Stimulated activated CD8-positive, alpha-beta memory T cell treated with anti-CD3 and anti-CD28 coated beads, Interleukin-2, amount 100 ng/mL, for 48 hours (primary cell): ENCODE measurements around the gene NRP1.
A peak's percentile ranks its signal among the peaks of the same experiment; 100 is the strongest.

Source experiments
- DNase-seq, 2 donors: peaks; one replicate each; pipeline ENCODE4 v3.0.0-alpha.2; 2020; ENCODE audit warnings: low read depth in 2 of 2

Gene NRP1

DNA sequence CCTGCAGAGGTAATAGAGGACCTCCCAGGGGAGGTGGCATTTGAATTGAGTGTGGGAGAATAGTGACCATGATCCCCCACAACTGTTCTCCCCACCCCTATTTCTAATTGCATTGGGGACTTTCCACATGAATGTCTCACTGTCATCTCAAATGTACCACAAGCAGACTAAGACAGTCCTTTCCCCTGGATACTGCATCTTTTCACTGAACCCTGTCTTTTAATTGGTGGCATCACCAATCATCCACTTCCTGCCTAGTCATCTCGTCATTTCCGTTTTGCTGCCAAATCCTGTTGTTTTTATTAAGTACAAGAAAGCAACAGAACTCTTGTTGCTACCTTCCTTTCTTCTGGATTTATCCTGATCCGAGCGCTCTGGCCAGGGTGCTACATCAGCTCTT is 120.3 kb downstream of the NRP1 start:
- DNase-seq, result no peak

DNA sequence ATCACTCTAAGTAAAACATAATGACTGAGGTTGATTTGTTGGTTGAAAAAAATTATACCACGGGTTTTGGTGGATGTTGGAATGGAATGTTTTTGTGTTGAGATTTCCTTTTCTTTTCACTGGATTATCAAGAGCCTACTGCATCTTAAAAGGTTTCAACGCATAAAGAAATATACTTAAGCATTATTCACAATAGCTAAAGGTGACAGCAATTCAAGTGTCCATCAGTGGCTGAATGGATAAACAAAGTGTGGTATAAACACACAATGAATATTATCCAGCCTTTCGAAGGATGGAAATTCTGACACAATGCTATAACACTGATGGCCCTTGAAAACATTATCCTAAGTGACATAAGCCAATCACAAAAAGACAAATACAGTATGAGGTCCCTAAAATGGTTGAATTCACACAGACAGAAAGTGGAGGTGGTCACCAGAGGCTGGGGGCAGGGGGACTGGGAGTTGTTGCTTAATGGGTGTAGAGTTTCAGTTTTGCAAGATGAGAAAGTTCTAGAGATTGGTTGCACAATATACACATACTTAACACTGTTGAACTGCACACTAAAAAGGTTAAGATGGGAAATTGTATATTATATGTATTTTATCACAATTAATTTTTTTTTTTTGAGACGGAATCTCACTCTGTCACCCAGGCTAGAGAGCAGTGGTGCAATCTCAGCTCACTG is 122.3 kb downstream of the NRP1 start:
- DNase-seq, result no peak

DNA sequence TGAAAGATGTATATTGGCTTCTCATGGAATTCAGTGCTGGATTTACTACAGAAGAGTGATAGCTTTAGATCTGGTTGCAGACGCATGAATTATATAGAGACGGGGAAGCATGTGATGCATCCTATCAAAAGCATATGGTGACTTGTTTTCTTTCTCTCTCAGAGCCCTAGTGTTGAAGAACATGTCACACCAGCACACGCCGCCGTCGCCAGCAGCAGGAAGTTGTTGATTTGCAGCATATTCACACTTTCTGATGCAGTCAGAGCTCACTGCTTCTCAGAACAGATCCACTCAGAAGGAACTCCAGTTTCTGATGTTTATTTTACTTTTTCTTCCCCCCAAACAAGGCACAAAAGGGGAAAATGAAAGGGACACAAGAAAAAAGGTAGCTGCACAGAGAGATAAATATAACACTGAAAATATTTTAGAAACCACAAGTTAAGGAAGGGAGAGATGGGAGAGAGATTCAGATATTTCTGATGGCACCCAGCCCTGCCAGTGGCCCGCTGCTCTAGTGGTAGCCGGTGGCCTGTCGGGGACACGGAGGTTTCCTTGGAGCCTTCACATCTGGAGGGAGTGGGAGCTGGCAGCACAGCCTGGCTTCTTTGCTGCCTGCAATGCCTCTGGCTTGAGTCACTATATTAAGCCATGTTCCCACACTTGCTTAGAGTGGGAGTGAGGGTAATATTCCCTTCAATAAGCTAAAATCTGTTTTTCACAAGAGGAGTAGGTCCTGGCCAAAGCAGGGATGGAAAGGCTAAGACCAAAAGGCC is 123.2 kb downstream of the NRP1 start:
- DNase-seq, result no peak

DNA sequence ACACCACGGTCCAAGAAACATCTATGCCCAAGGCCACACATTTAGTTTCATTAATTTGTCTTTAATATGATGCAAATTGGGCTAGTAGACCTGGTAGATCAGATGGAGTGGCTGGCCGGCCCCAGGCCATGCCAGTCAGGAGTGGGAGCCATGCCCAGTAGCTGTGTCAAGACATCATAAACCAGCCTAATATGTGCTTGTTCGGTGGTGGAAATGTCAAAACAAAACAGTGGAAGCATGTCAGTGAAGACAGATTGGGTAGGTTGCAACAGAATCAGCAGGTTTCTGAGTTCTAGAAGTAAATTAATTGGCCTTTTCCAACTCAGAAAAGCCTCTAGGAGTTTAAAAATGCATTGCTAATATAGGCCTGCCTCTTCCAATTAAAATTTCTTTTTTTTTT is 124.7 kb downstream of the NRP1 start:
- DNase-seq, result no peak

DNA sequence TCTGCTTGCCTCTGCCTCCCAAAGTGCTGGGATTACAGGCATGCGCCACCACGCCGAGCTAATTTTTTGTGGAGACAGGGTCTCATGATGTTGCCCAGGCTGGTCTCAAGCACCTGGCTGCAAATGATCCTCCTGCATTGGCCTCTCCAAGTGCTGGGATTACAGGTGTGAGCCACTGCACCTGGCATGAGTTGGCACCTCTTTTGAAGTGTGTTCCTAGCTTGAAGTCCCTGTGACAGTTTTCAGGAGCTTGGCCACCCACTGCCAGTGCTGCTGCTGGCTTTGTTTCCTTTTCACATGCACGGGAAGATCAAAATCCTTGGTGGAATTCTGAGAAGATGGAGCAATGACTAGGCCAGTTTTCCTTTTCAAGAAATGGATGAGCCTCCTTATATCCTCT is 126.3 kb downstream of the NRP1 start:
- no peak for DNase-seq

DNA sequence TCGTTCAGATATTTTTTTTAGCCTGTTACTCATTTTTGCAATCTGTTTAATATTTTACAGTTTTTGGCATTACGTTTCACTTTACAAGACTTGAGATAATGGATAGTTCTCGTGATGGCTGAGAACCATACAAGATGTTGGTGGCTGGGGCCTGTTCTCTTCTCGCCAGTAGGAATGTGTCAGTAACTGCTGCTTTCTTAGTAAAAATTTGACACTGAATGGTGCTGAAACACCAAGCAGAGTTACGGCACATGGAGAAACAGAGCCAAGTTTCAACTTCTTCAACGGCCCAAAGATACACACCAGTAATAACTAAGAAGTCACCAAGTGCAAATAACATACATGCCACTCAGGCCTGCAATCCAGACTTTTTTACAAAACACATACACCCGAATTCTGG is 130.4 kb downstream of the NRP1 start:
- DNase-seq, result no peak

DNA sequence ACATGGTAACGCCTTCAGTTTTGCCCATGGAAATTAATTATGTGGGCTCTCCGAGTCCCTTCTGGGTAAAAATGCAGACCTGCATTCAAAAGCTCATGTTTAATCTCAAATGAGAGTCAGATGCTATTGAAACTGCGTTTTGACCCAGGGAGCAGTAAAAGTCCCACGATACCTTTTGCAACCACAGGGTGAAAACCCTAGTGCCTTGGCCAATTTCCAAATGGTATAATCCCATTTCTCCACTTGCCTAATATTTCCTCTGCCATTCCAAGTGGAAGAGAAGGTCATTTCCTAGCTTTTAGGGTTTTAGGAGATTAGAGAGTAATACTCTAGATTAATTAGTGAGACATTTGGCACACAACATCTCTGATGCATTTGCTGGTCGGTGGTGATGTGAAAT is 132.5 kb downstream of the NRP1 start:
- no peak for DNase-seq

DNA sequence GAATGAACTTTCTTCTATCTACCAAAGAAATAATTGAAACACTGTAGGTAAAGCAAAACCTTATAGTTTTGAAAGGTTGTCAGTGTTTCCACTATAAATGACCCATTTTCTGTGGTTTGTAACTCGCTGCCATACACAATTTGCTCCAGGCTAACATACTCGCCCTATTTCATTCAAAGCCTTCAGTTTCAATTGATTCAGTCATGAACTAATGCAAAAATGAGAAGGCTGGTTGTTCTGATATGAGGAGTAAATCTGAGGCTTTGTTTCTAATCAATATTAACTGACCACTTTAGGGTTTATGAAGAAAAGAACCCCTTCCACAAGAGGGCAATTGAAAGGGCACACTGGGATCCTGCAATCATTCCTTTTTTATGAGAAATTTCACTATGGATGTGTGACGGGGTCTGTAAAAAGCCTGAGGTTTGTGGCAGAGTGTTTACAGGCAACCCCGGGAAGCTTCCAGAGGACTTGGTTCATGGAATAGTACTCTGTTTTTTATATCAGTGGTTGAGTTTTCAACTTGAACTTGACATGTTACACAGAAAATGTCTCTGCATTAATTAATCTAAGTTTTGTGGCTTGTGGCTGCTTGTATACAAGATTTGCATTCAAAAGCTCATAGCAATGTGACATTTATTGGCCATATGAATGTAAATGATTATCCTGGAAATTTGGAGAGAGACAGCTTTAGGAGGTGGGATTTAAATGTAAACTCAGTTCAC is 133.2 kb downstream of the NRP1 start:
- no peak for DNase-seq

DNA sequence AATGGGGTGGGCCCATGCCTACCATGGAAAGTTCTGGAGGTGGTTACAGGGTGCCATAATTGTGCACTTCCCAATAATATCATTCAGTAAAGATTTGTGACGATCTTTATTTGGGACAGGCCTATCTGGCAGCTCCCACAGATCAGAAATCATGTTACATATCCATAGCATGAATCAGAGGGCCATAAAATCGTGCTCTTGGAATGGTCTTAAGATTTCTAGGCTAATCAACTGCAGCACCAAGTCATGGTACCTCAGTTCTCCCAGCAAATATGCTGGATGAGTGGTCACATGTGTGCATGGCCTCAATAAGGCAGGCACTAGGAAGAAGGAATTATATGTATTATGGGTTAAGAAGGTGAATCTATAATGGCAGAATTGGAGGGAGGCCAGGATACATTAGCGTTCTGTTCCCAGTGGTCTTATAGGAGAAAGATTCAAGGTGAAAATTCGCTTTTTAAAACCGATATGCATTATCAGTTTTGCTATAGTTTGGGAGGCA is 134.7 kb downstream of the NRP1 start:
- no peak for DNase-seq

DNA sequence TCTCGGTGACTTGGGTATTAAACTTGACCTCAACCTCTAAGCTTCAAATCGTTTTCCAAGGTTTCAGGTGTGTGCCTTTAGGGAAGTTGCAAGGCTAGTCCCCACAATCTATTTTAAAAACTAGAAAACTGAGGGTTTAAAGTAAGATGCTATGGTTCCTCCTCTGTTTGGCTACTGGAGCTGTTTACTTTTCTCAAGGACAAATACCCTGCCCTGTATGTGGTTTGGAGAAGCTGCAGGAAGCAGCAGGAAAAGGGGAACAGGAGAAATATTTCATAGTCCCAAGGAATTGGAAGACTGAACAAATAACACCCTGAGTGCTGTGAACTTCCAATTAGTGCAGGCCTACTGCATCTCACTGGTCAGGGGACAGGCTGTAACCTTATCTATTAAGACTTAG is 135.9 kb downstream of the NRP1 start:
- DNase-seq, result no peak

DNA sequence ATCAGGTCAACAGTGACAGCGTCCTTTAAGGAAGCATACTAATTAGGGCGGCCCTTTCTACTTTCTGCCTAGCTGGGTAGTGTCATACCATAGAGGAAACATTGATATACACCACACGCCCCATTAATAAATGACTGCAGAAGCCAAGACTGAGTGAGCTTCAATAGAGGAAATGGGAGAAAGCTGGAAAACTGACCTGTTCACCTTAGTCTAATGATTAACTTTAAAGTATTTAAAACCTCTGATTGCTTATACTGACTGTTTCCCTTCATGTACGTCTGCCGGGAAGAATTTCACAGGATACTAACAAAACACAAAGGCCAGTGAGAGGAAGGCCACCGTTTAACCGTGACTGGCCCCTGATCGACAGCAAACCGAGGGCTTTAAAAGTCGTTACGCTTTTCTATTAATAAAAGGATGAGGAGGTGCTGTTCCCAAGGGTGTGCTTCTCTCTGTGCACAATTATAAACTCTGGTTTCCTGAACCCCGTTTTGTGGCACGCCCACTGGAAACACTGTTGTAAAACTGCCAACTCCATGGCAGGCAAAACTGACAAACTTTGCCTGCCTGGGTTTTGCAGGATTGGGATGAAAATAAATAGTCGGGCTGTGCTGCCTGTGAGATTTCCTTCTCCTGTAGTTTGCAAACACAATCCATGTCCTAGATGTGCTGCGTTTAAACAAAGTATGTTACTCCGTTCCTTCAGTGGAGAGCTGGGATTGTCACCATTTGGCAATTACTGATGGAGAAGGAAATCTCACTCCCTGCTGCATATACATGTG is 137.6 kb downstream of the NRP1 start:
- DNase-seq, result no peak

DNA sequence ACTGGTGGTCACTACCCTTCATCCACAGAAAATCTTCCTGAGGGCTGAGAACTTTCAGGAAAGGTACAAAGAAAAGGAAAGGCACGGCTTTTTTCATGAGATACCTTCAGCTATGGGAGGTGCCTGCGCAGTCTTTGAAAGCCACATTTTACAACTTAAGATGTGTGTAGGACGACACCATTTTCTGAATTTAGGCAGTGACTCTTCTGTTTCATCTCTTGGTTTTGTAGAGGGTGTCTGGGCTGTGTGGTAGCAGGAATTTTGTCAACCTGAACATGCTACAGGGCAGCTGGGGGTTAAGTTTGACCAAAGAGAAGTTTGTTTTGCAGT is 138.1 kb downstream of the NRP1 start:
- no peak for DNase-seq

DNA sequence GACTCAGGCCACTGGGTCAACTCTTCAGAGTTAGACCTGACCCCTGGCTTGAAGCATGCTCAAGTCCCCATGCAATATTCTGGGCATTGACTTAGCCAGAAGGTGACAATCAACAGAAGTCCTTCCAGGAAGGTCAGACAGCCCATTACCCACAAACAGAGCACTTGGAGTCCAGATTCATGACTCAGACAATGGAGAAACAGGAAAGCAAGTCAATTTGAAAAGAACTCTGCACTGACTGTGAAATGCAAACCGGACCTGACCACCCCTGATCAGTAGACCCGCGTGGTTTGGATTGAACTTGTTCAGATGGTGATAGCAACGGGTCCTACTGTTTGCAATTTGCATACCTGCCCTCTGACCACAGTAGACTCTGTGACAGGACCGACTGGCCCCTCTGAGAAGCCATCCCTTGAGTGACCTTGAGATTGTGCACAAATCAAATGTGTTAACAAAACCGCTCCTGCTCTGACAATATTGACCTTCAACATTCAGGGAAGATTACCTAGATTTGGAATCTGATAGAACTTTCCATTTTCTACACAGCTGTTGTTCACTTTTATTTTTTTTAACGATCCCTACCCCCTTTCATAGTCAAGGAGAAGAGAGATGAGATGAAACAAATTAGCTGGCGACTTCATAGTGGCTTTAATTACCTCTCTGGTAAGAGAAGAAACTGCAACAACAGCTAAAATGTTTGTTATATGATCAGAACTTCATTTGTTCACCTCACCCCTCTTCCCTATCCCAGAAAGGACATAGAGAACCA is 138.7 kb downstream of the NRP1 start:
- no peak for DNase-seq

DNA sequence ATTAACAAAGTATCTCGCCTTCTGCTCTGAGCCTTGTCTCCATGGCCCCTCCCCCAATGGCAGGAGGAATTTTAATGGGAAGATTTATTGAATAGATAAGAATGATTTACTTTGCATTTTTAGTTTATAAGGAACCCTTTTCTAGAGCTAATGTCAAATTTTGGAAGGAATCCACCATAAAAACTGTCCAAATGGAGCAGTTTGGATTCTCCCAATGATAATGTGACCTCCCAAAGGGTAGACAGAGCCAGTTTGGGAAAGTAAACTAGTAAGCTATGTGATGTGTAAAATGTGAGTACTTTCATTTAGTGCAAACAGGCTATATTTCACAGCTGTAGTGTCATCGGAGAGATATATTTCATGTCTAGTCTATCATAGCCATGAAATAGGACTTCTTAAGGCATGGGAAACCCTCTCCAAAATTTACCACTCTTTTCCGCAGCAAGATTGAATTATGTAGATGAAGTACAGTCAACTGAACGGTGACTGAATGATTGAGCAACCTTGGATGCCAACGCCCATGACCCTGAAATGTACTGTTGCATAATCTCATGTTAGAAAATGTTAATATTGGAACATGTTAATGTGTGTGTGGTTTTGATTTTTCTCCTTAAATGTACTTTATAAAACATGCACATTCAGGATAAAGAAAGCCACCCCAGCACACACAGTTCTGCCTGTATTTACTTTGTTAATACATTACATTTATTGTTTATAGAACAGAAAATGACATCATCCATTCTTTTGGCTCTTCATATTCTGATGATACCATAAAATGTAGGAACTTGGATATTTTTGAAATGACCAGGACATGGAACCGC is 140.6 kb downstream of the NRP1 start:
- no peak for DNase-seq

DNA sequence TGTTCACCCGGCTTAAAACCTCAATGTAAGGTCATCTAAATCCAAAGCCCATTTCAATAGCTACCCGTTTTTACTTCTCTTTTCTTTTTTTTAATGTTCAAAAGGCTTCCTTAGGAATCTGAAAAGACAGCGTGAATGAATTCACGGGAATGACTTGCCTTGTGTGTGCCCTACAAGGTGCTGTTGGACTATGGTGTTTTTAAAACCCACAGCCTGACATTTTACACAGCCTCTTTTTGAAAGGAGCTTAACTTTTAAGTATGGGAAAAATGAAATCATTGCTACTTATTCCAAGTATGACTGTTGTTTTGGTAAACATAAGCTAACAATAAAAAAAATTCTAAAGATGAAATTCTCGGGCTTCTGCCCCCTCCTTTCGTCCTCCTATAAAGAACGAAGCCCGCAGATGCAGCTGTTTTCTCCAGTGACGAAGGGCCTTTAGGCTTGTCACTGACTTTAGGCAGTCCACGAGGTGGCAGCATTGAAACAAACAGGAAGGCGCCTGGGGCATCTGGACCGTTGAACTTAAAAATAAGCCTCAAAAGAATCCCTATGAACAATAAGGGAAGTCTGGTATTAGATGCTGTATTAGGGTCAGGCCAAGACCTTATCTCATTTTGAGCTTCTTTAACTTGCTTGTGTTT is 141.3 kb downstream of the NRP1 start:
- peak; percentile 56 to 58 for DNase-seq

DNA sequence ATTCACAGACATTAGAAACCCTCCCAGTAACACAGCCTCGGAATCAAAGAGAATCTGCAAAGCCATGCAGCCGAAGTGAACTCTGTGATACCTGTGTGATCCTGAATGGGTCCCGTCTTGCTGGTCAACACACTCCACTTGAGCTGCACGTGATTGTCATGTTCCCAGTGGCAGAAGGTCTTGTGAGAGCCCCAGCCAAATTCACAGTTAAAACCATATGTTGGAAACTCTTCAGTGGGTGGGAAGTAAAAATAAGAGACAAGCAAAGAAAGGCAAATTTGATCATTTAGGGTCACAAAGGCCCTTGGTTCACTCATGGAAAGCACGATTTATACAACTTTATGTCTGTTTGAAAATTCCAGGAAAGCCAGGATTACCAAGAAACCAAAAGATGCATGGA is 142.3 kb downstream of the NRP1 start:
- DNase-seq, result no peak

DNA sequence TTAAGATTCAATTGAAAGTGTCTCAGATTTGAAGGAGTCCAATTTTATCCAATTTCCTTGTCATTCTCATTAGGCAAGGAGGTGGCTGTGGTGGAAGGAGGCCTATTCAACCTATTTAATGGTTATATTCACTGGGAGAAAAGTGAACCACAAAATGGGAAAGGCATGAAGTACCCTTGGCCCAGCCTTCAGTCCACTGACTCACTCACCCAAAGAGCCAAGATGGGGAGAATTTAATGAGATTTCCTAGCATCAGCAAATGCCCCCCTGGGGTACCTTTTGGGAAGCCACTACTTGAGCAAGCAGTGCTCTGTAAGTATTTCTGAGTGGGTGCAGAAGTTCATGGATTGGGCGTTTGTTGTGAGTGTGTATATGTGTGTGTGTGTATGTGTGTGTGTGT is 144.1 kb downstream of the NRP1 start:
- DNase-seq, result no peak

DNA sequence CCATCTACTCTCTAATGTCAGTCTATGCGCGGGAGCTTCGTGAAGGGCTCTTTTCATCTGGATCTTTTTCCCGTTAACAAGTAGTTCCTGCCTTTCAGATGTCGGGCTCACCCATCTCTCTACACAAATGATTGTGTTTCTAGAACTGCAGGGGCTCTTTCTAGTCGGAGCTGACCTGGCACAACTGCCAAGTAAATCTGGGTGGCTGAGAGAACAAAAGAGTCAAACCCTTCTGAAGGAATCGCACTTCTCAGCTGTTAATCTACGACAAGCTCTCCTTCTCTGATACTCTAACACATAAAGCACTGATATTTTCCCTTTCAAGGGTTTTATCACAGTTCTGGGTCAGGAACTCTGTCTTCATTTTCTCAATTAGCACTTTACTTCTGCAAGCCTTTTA is 144.7 kb downstream of the NRP1 start:
- no peak for DNase-seq

DNA sequence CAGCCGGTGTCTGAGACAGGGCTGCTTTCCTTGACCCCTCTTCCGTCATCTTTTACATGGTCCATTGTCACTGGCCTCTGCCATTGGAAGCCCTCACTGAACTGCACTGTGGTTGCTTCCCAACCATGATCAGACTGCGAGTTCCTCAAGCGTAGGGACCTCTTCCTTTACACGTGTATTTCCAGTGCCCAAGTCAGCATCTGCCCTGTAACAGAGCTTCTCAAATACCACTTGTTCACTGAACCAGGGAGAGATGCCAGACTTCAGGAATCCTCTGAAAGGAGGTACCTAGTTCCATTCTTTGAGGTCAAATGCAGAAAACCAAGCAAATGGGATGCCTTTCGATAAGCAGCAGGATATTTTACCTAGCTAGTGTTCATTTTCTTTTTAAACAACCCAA is 145.1 kb downstream of the NRP1 start:
- DNase-seq, result no peak

DNA sequence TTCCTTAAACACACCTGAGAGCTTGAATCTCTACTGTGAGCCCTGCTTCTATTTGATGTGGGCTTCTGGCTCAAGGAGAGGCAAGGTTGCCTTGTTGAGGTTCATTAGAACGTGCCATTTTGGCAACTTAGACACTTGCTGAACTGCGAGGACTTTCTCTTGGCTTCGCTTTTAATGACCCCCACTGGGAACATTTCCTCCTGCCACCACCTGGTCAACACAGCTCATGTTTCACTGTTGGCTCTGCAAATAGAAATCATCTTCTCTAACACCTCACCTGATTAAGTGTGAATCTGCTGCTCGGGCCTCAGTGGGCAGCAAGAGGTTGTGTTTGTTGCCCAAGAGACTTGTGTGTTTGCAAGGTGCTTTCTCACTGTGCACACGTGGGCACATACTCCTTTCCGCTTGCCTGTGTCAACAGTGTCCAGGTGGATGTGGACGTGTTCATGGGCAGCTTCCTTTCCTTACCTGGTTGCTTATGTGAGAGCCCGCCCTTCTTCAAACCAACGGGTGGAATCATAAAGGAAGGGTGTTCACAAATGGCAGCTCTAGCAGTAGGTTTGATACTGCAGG is 147.0 kb downstream of the NRP1 start:
- DNase-seq, result no peak
